Right lobe of liver (tissue), 6 donors: Measurements from ENCODE around the gene P2RY14. TPM values are rescaled to one million over a fixed set of nuclear protein-coding genes. Genes with fewer than 3 reads are reported as not detected.

Experiments used
- ATAC-seq, 4 donors: fragments of 200-7000 bp; cut with Tn5 transposase; one replicate each; pipeline ENCODE4 v1.9.1; 2020; ENCODE audit warnings: mild to moderate bottlenecking in 4 of 4, moderate library complexity in 4 of 4
- DNase-seq, 3 donors: peaks; one replicate each; pipeline ENCODE4 v3.0.0-alpha.2; 2020
- H3K27ac ChIP-seq, 3 donors: fragments of 200-600 bp; one replicate each; pipeline ENCODE4 v1.8.0; 2022
- H3K27me3 ChIP-seq, 2 donors: fragments of 200-600 bp; one replicate each; pipeline ENCODE4 v1.8.0; 2022
- H3K36me3 ChIP-seq, 4 donors: fragments of 200-600 bp; sonication (generic) in 1 of 4; one replicate each; pipeline versions ENCODE4 v1.5.1 to v1.8.0; 2017 to 2022; ENCODE audit warnings: control low read depth in 1 of 4
- H3K4me1 ChIP-seq, 4 donors: fragments of 200-600 bp; sonication (generic) in 1 of 4; one replicate each; pipeline versions ENCODE4 v1.5.1 to v1.8.0; 2017 to 2022; ENCODE audit warnings: control low read depth in 1 of 4
- H3K4me3 ChIP-seq, 3 donors: fragments of 200-600 bp; one replicate each; pipeline ENCODE4 v1.8.0; 2022
- H3K9me3 ChIP-seq, 4 donors: fragments of 200-600 bp; sonication (generic) in 1 of 4; one replicate each; pipeline versions ENCODE4 v1.5.1 to v1.8.0; 2017 to 2022; ENCODE audit warnings: control low read depth in 1 of 4
- POLR2A ChIP-seq: fragments of 450-650 bp; IDR thresholded peaks from one replicate; pipeline ENCODE4 v1.6.1; 2017; ENCODE audit warnings: antibody characterized with exemption, mild to moderate bottlenecking
- WGBS: methylation state at CpG from one replicate; pipeline ENCODE4 v1.1.6; 2018; ENCODE audit warnings: low coverage, low lambda C conversion rate; ENCODE audit not compliant: insufficient coverage; ENCODE audit errors: missing lambda C conversion rate; 5-methylcytosine and 5-hydroxymethylcytosine counted together
- intact Hi-C, 2 donors: fragments of 100-400 bp; cut with DNase I; formaldehyde crosslinking; loops; one replicate each; pipeline versions ENCODE4 v1.11.2 to v1.14.1; 2022
- total RNA-seq, 6 experiments: library from RNA; depleted of rRNA in 2 of 6; stranded (reverse); fragments of >200 nt in 2 of 6; fragmentation: NEBNext Ultra II Directional in 3 of 6; extraction: Animal tissue kit (Norgen Biotek cat#: 25700) in 3 of 6; gene quantifications; one replicate each; pipeline versions ENCODE4 v1.1.0 to v1.2.4, GENCODE V29; 2016 to 2023
- TF ChIP-seq, protein P1 (sequence below), 4 donors: fragments of 200-600 bp in 3 of 4; fragments of 450-650 bp in 1 of 4; IDR thresholded peaks; one replicate each; pipeline versions ENCODE4 v1.5.1 to v1.8.0; 2016 to 2022; ENCODE audit warnings: antibody characterized with exemption in 4 of 4, mild to moderate bottlenecking in 2 of 4
- donor health status: DM: no; HTN: yes; CAD: no.
- donor health status: DM: no; HTN: no; CAD: no.
- donor health status: DM: no; HTN: no; CAD: no.
- donor health status: DM: no; HTN: yes; CAD: no.
- donor health status: DM: no; HTN: yes; CAD: no.

P2RY14 gene
- total RNA-seq, 6 experiments from 2014 or later, result 0.12 to 0.18 (median 0.12) TPM; not detected in 3

DNA sequence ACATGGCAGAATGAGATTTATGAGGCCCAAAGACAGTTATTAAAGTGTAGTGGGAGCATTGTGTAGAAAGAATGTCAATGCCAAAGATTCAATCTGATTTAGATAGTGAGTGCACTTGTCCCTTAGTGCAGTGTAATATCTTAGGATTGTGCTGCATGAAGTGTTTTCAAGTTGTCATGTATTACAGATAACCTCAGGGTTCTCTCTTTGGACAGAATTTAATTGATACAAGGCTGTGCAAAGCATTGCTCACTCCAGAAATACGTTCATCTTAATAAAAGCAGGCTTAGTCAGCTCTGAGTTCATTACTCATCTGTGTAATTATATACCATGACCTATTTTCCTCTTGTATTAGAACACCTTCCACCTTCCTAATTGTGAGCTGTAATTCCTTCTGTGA lies 59.3 kb downstream of the P2RY14 start:
- Histone ChIP-seq H3K9me3 (no peaks in the 10 kb centered on the region), H3K4me1 (peaks cover 0 to 16% (median 4%) of the 10 kb centered on the region in 4 donors), H3K36me3 (no peaks in the 10 kb centered on the region), H3K4me3 (no peak overlapping the region), H3K27me3 (no peaks in the 10 kb centered on the region), H3K27ac (no peak overlapping the region)
- intact Hi-C loops, result no loop called here
- ATAC-seq, result peak in 1 of 4 donors; percentile 48
- 36% methylated on average over 1 of the region's 1 CpG for WGBS
- TF ChIP-seq POLR2A, result no peak
- TF ChIP-seq, protein P1, sequence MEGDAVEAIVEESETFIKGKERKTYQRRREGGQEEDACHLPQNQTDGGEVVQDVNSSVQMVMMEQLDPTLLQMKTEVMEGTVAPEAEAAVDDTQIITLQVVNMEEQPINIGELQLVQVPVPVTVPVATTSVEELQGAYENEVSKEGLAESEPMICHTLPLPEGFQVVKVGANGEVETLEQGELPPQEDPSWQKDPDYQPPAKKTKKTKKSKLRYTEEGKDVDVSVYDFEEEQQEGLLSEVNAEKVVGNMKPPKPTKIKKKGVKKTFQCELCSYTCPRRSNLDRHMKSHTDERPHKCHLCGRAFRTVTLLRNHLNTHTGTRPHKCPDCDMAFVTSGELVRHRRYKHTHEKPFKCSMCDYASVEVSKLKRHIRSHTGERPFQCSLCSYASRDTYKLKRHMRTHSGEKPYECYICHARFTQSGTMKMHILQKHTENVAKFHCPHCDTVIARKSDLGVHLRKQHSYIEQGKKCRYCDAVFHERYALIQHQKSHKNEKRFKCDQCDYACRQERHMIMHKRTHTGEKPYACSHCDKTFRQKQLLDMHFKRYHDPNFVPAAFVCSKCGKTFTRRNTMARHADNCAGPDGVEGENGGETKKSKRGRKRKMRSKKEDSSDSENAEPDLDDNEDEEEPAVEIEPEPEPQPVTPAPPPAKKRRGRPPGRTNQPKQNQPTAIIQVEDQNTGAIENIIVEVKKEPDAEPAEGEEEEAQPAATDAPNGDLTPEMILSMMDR (IDR thresholded peaks at IDR 0.05), result no peak
- DNase-seq, result no peak

DNA sequence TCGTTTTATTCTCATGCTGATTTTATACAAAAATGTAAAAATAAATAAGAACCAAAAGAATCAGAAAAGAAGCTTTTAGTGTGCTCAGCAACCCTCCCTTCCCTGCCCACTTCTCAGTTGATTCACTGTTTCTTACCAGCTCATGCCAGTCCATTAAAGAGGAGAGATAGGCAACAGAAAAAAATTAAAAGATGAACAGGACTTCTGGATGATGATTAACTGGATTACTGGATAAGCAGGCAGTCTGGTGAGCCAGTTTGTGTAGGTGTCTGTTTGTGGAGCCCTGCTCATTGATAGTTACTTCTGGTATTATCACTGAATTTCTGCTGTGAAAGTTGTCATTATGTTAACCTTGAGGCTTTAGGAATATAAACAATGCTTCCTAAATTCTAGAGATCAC lies 60.2 kb downstream of the P2RY14 start:
- peaks cover 0 to 16% (median 4%) of the 10 kb centered on the region in 4 donors for H3K4me1 ChIP-seq
- no peaks in the 10 kb centered on the region for H3K36me3 ChIP-seq
- intact Hi-C loops, result no loop called here
- WGBS, result 16% methylated on average over 1 of the region's 1 CpG
- no peak overlapping the region for H3K27ac ChIP-seq
- no peak for DNase-seq
- TF ChIP-seq, protein P1 (IDR thresholded peaks at IDR 0.05), result no peak
- TF ChIP-seq POLR2A, result no peak
- peak; percentile 80 to 93 (median 83) for ATAC-seq
- H3K9me3 ChIP-seq, result no peaks in the 10 kb centered on the region
- no peaks in the 10 kb centered on the region for H3K27me3 ChIP-seq
- no peak overlapping the region for H3K4me3 ChIP-seq

DNA sequence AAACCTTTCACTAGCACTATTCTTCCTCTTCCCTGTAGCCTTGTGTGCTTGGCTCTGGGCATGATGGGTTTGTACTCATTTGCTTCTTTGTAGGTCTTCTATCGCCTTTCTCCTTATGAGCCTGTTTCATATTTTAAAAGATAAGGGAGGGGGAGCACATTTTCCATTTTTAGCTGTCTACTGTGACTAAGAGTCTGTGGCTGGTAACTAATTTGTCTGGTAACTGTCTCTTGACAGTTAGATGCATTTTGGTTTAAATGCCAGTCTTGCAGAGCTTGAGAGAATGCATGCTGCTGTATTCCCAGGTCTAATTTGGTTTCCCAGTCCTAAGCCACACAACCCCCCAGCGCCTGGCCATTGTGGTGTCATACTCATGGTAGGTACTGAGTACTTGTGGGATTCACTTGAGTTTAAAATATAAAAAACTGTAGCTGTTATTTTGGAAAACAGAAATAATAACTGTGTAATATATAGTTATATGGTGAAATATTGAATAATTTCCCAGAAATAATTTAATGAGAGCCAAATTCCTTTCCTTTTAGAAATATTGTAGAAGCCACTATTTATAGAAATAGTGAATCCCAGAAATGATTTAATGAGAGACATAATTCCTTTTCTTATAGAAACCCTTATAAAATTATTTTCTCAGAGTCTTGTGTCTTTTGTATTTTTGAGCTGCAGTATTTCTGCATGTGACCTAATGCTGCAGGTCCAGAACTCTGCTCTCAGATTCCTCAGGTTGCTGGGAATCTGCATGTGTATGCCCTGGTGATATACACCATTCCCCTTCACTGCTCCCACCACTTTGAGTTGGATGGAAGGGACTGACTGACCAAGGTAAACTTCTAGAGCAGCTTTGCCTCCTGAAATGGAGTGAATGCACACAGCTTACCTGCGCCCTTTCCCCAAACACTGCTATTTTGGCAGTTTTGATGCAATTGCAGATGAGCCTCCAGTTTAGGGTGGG lies 61.4 kb downstream of the P2RY14 start:
- Histone ChIP-seq H3K9me3 (no peaks in the 10 kb centered on the region), H3K27me3 (no peaks in the 10 kb centered on the region), H3K36me3 (no peaks in the 10 kb centered on the region), H3K4me1 (peaks cover 0 to 16% (median 4%) of the 10 kb centered on the region in 4 donors), H3K27ac (no peak overlapping the region), H3K4me3 (no peak overlapping the region)
- TF ChIP-seq, protein P1 (IDR thresholded peaks at IDR 0.05), result no peak
- ATAC-seq (no peak), DNase-seq (no peak)
- intact Hi-C loops, result no loop called here
- 89% methylated on average over 3 of the region's 3 CpGs for WGBS

DNA sequence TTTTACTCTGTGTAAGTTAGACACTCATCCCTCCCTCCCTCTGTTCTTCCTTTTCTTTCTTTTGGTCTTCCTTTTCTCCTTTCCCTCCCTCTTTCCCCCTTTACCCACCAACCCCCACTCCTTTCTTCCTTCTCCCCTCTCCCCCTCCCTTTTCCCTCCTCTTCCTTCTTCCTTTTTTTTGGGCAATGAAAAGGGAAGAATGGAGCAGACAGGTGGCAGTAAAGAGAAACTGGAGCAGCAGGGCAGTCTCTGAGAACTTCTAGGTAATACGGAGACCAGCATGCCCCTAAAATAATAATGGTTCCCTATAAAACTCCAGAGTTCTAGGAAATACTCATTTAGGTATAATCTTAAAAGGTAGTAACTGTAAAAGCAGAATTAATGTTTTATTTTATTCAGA lies 63.9 kb downstream of the P2RY14 start:
- Histone ChIP-seq H3K27me3 (no peaks in the 10 kb centered on the region), H3K27ac (no peak overlapping the region), H3K36me3 (no peaks in the 10 kb centered on the region), H3K4me1 (peaks cover 0 to 18% (median 8%) of the 10 kb centered on the region in 4 donors), H3K4me3 (no peak overlapping the region), H3K9me3 (no peaks in the 10 kb centered on the region)
- TF ChIP-seq, protein P1 (IDR thresholded peaks at IDR 0.05), result peak in 3 of 4 donors; percentile 5 to 24 (median 13)
- TF ChIP-seq POLR2A, result no peak
- WGBS, result 22% methylated on average over 1 of the region's 1 CpG
- intact Hi-C loops, result no loop called here
- no peak for ATAC-seq
- no peak for DNase-seq
